HCT116 (cell line): Measurements from ENCODE around the gene BCAS2. TPM values are rescaled to one million over a fixed set of nuclear protein-coding genes. Genes with fewer than 3 reads are reported as not detected.

Experiments used
- ATAC-seq: fragments of 200-7000 bp; cut with Tn5 transposase; 2 replicates; pipeline ENCODE4 v1.9.1; 2020; ENCODE audit warnings: mild to moderate bottlenecking, moderate library complexity
- BruUV-seq: library from RNA; stranded (reverse); fragments of 400-500 nt; replicated peaks from 2 replicates; lab custom pipeline; 2021; lab: Mats Ljungman, UMichigan
- CTCF ChIA-PET: fragments of 300-600 bp; sonication (Branson Sonifier 250); formaldehyde crosslinking; loops from one replicate; lab custom pipeline; 2021; ENCODE audit warnings: antibody characterized with exemption; lab: Charles Lee
- POLR2A ChIA-PET: fragments of 300-600, 350-600 bp; sonication (Branson Sonifier 250); formaldehyde crosslinking; loops from one replicate; lab custom pipeline; 2021; ENCODE audit warnings: antibody characterized with exemption; lab: Charles Lee
- RAD21 ChIA-PET, 2 experiments: fragments of 300-600 bp; sonication (Branson Sonifier 250); formaldehyde crosslinking; loops; one replicate each; lab custom pipeline; 2023; ENCODE audit warnings: low total read pairs in 2 of 2; ENCODE audit not compliant: uncharacterized antibody in 2 of 2, unreplicated experiment in 2 of 2, low non-redundant PET in 1 of 2; lab: Charles Lee
- DNase-seq: peaks from one replicate; pipeline ENCODE4 v3.0.0-alpha.2; 2010; ENCODE audit warnings: low read depth, low spot score
- H2AFZ ChIP-seq: fragments of 200-600 bp; shearing (Covaris generic), sonication (generic); 2 replicates; pipeline ENCODE4 v1.6.1; 2017; ENCODE audit warnings: low read depth, mixed run types, mixed read lengths, antibody characterized with exemption, low read length; ENCODE audit not compliant: poor library complexity, severe bottlenecking
- H3K27ac ChIP-seq: 2 replicates; pipeline ENCODE4 v1.5.1; 2012; ENCODE audit warnings: low read depth, low read length
- H3K27me3 ChIP-seq: fragments of 200-600 bp; sonication (generic); 2 replicates; pipeline ENCODE4 v1.6.1; 2016; ENCODE audit warnings: mixed run types, low read length, mixed read lengths; ENCODE audit not compliant: insufficient read depth
- H3K36me3 ChIP-seq, 2 experiments: fragments of 200-500 bp in 1 of 2; fragments of 200-600 bp in 1 of 2; sonication (Bioruptor generic) in 1 of 2; sonication (generic) in 1 of 2; 2 replicates each; pipeline versions ENCODE4 v1.5.1 to v1.6.1; 2014 to 2016; ENCODE audit warnings: low read length in 2 of 2, inconsistent platforms in 1 of 2, mixed read lengths in 1 of 2, mixed run types in 1 of 2; ENCODE audit not compliant: insufficient read depth in 2 of 2, control insufficient read depth in 1 of 2
- H3K4me1 ChIP-seq, 2 experiments: fragments of 200-600 bp in 1 of 2; sonication (generic) in 1 of 2; 2 replicates each; pipeline versions ENCODE4 v1.5.1 to v1.6.1; 2012 to 2017; ENCODE audit warnings: low read length in 2 of 2, inconsistent platforms in 1 of 2, mild to moderate bottlenecking in 1 of 2, mixed read lengths in 1 of 2, mixed run types in 1 of 2, moderate library complexity in 1 of 2; ENCODE audit not compliant: insufficient read depth in 2 of 2, control insufficient read depth in 1 of 2
- H3K4me2 ChIP-seq: fragments of 200-600 bp; sonication (generic); 2 replicates; pipeline ENCODE4 v1.6.1; 2017; ENCODE audit warnings: mixed run types, low read length, mixed read lengths
- H3K4me3 ChIP-seq, 2 experiments: fragments of 200-600 bp in 1 of 2; sonication (generic) in 1 of 2; replicated peaks in 1 of 2; 2 replicates each; pipeline ENCODE4 v1.5.1; 2011 to 2016; ENCODE audit warnings: low read length in 2 of 2, control low read depth in 1 of 2, low read depth in 1 of 2, mild to moderate bottlenecking in 1 of 2, mixed read lengths in 1 of 2, mixed run types in 1 of 2
- H3K79me2 ChIP-seq: fragments of 200-600 bp; sonication (generic); 2 replicates; pipeline ENCODE4 v1.6.1; 2017; ENCODE audit warnings: mild to moderate bottlenecking, mixed run types, low read length, moderate library complexity, mixed read lengths; ENCODE audit not compliant: insufficient read depth
- H3K9ac ChIP-seq: fragments of 200-600 bp; sonication (generic); 2 replicates; pipeline ENCODE4 v1.6.1; 2016; ENCODE audit warnings: low read length, mixed read lengths
- H3K9me2 ChIP-seq: fragments of 200-600 bp; sonication (generic), shearing (Covaris generic); 2 replicates; pipeline ENCODE4 v1.6.1; 2017; ENCODE audit warnings: mixed run types, mild to moderate bottlenecking, moderate library complexity; ENCODE audit not compliant: insufficient read depth
- H3K9me3 ChIP-seq, 2 experiments: fragments of 200-500 bp in 1 of 2; fragments of 200-600 bp in 1 of 2; sonication (Bioruptor generic) in 1 of 2; sonication (generic) in 1 of 2; 2 replicates each; pipeline ENCODE4 v1.6.1; 2014 to 2017; ENCODE audit warnings: low read length in 2 of 2, mixed read lengths in 2 of 2, inconsistent platforms in 1 of 2, low read depth in 1 of 2, mild to moderate bottlenecking in 1 of 2, mixed run types in 1 of 2, moderate library complexity in 1 of 2; ENCODE audit not compliant: control insufficient read depth in 1 of 2, insufficient read depth in 1 of 2
- H4K20me1 ChIP-seq: fragments of 200-600 bp; sonication (generic), shearing (Covaris generic); 2 replicates; pipeline ENCODE4 v1.6.1; 2017; ENCODE audit warnings: mixed run types, mild to moderate bottlenecking, moderate library complexity; ENCODE audit not compliant: insufficient read depth
- CBX3 ChIP-seq: IDR thresholded peaks from 2 replicates; pipeline ENCODE4 v1.6.1; 2012; ENCODE audit warnings: low read depth
- CEBPB ChIP-seq: IDR thresholded peaks from 2 replicates; pipeline ENCODE4 v1.6.1; 2012; ENCODE audit warnings: low read depth
- CTCF ChIP-seq, 3 experiments: fragments of 200-600 bp in 1 of 3; sonication (generic) in 1 of 3; IDR thresholded peaks in 2 of 3; conservative IDR thresholded peaks in 1 of 3; 2 replicates each; pipeline ENCODE4 v1.5.1; 2012 to 2017; ENCODE audit warnings: low read depth in 2 of 3, low read length in 2 of 3, antibody characterized with exemption in 1 of 3, borderline replicate concordance in 1 of 3, control low read depth in 1 of 3, mild to moderate bottlenecking in 1 of 3, mixed read lengths in 1 of 3, mixed run types in 1 of 3, moderate library complexity in 1 of 3; ENCODE audit not compliant: insufficient read depth in 1 of 3
- EGR1 ChIP-seq: IDR thresholded peaks from 2 replicates; pipeline ENCODE4 v1.6.1; 2012; ENCODE audit warnings: low read depth
- EZH2phosphoT487 ChIP-seq: fragments of 200-600 bp; IDR thresholded peaks from 2 replicates; pipeline ENCODE4 v1.6.1; 2018; ENCODE audit warnings: antibody characterized with exemption, borderline replicate concordance
- POLR2A ChIP-seq: IDR thresholded peaks from 2 replicates; pipeline ENCODE4 v1.7.0; 2011; ENCODE audit warnings: borderline replicate concordance; ENCODE audit not compliant: insufficient read depth, insufficient read length; ENCODE audit errors: extremely low read depth
- REST ChIP-seq: IDR thresholded peaks from 2 replicates; pipeline ENCODE4 v1.6.1; 2012; ENCODE audit warnings: low read depth
- intact Hi-C: fragments of 100-400 bp; cut with micrococcal nuclease; formaldehyde crosslinking; loops from 2 replicates; pipeline ENCODE4 v1.10.0; 2022
- total RNA-seq: library from RNA; stranded (reverse); gene quantifications from one replicate; pipeline ENCODE4 v1.2.1, GENCODE V29; 2021; ENCODE audit not compliant: unreplicated experiment

BCAS2 gene
- total RNA-seq, 1 experiment from 2014 or later: 45.2 TPM

GRCh38 chr1:114547076-114547475 is 34.3 kb downstream of the BCAS2 start (continued):
- TF ChIP-seq REST: no peak
- no peak for TF ChIP-seq CTCF (IDR thresholded peaks at IDR 0.05 in 2 of 3, conservative IDR thresholded peaks at IDR 0.05 in 1 of 3; ENCODE audit: borderline replicate concordance in 1 of 3, insufficient read depth in 1 of 3, low read depth in 2 of 3, low read length in 2 of 3)
- no peak for TF ChIP-seq EZH2phosphoT487

- intact Hi-C loops: no loop called here
- no peaks in the 10 kb centered on the region for H3K9me3 ChIP-seq
- no peaks in the 10 kb centered on the region for H3K27me3 ChIP-seq
- H3K4me3 ChIP-seq: no peak overlapping the region
- no peaks in the 10 kb centered on the region for H3K36me3 ChIP-seq
- no peak overlapping the region for H3K4me2 ChIP-seq
- POLR2A ChIA-PET: no interaction called here
- RAD21 ChIA-PET: no interaction called here
- no TSS peak for BruUV-seq
- ATAC-seq (no peak), DNase-seq (no peak)
- H3K79me2 ChIP-seq: no peaks in the 10 kb centered on the region
- H3K4me1 ChIP-seq: no peaks in the 10 kb centered on the region
- H3K9me2 ChIP-seq: no peaks in the 10 kb centered on the region
- H2AFZ ChIP-seq: no peak overlapping the region
- CTCF ChIA-PET: no interaction called here
- no peak overlapping the region for H3K9ac ChIP-seq
- no peak for TF ChIP-seq EGR1
- TF ChIP-seq CEBPB: no peak
- no peak for TF ChIP-seq CBX3
- TF ChIP-seq POLR2A: no peak
- no peak overlapping the region for H3K27ac ChIP-seq
- no peaks in the 10 kb centered on the region for H4K20me1 ChIP-seq
Measured at GRCh38 chr1:114545796-114546195, 35.6 kb downstream of the BCAS2 start.
